Gastrocnemius medialis (tissue), 4 donors: ENCODE results near the gene INSL4. TPM values are rescaled to one million over a fixed set of nuclear protein-coding genes. Genes with fewer than 3 reads are reported as not detected.

Source experiments
- ATAC-seq, 2 donors: fragments of 150-250 bp; one replicate each; pipeline ENCODE4 v1.9.1; 2016
- DNase-seq, 2 donors: peaks; one replicate each; pipeline ENCODE4 v3.0.0-alpha.2; 2019
- H3K27ac ChIP-seq, 4 donors: fragments of 200-600 bp; sonication (generic); 1 replicate in 1 of 4; 2 replicates in 3 of 4; pipeline ENCODE4 v1.5.1; 2016 to 2018; ENCODE audit warnings: mild to moderate bottlenecking in 2 of 4, moderate library complexity in 1 of 4
- H3K27me3 ChIP-seq, 3 donors: fragments of 200-600 bp; sonication (generic) in 2 of 3; 1 replicate in 1 of 3; 2 replicates in 2 of 3; pipeline versions ENCODE4 v1.5.1 to v1.6.0; 2016 to 2019; ENCODE audit warnings: mild to moderate bottlenecking in 1 of 3, moderate library complexity in 1 of 3
- H3K36me3 ChIP-seq, 2 donors: fragments of 200-600 bp; sonication (generic) in 1 of 2; one replicate each; pipeline ENCODE4 v1.5.1; 2017 to 2018
- H3K4me1 ChIP-seq, 2 donors: fragments of 200-600 bp; sonication (generic) in 1 of 2; one replicate each; pipeline ENCODE4 v1.5.1; 2016 to 2017; ENCODE audit warnings: mild to moderate bottlenecking in 2 of 2
- H3K4me3 ChIP-seq, 4 donors: fragments of 200-600 bp; sonication (generic) in 3 of 4; 1 replicate in 1 of 4; 2 replicates in 3 of 4; pipeline ENCODE4 v1.5.1; 2016 to 2019; ENCODE audit warnings: mild to moderate bottlenecking in 2 of 4
- H3K9me3 ChIP-seq, 3 donors: fragments of 200-600 bp; sonication (generic) in 2 of 3; 1 replicate in 1 of 3; 2 replicates in 2 of 3; pipeline ENCODE4 v1.5.1; 2016 to 2019
- CTCF ChIP-seq, 5 experiments: fragments of 450-650 bp in 3 of 5; fragments of 200-600 bp in 2 of 5; sonication (generic) in 2 of 5; IDR thresholded peaks in 4 of 5; conservative IDR thresholded peaks in 1 of 5; 1 replicate in 4 of 5; 2 replicates in 1 of 5; pipeline ENCODE4 v1.5.1; 2016 to 2019; ENCODE audit warnings: antibody characterized with exemption in 5 of 5, mild to moderate bottlenecking in 3 of 5, moderate library complexity in 3 of 5
- POLR2A ChIP-seq, 2 donors: fragments of 450-650 bp; IDR thresholded peaks; one replicate each; pipeline ENCODE4 v1.6.1; 2017; ENCODE audit warnings: antibody characterized with exemption in 2 of 2, mild to moderate bottlenecking in 2 of 2, moderate library complexity in 2 of 2
- in situ Hi-C, 4 donors: fragments of 200-750 bp; cut with MboI; loops; one replicate each; pipeline versions ENCODE4 v1.15.0 to v1.8.0; 2017; ENCODE audit warnings: low sequenced_read_pairs in 4 of 4
- intact Hi-C: fragments of 100-400 bp; cut with DNase I; formaldehyde crosslinking; loops from one replicate; pipeline ENCODE4 v1.15.1; 2023; ENCODE audit warnings: low total_unique reads
- total RNA-seq, 4 donors: library from RNA; depleted of rRNA; stranded (reverse); fragments of >200 nt; gene quantifications; one replicate each; pipeline versions ENCODE4 v1.1.0 to v1.2.3, GENCODE V29; 2016

Gene INSL4
- total RNA-seq: under 1 TPM in 1 of 4 donors, not detected in 3; 0.20 TPM

- Histone ChIP-seq H3K27ac (no peak within 1 kb of the TSS), H3K27me3 (no peaks in the 10 kb centered on the region), H3K4me1 (no peaks in the 10 kb centered on the region), H3K4me3 (no peak within 1 kb of the TSS), H3K36me3 (no peaks in the 10 kb centered on the region), H3K9me3 (no peaks in the 10 kb centered on the region)
- in situ Hi-C loops (no loop called here), intact Hi-C loops (no loop called here)
- TF ChIP-seq POLR2A (IDR thresholded peaks at IDR 0.05) (no peak), CTCF (IDR thresholded peaks at IDR 0.05 in 4 of 5, conservative IDR thresholded peaks at IDR 0.05 in 1 of 5) (no peak)
- ATAC-seq (no peak), DNase-seq (no peak)
Observed at GRCh38 chr9:5231212-5231611, at the start of gene INSL4. INSL4 (plus strand) TSS chr9:5231419; CDS start chr9:5231524, 105 bp downstream.

GRCh38 chr9:5184776-5185175 is 46.4 kb upstream of the INSL4 start:
- DNase-seq (no peak), ATAC-seq (no peak)
- Histone ChIP-seq H3K27me3 (no peaks in the 10 kb centered on the region), H3K9me3 (no peaks in the 10 kb centered on the region), H3K36me3 (no peaks in the 10 kb centered on the region), H3K4me1 (no peaks in the 10 kb centered on the region), H3K4me3 (no peak overlapping the region), H3K27ac (no peak overlapping the region)
- no peak for TF ChIP-seq POLR2A (IDR thresholded peaks at IDR 0.05)
- TF ChIP-seq CTCF (IDR thresholded peaks at IDR 0.05 in 4 of 5, conservative IDR thresholded peaks at IDR 0.05 in 1 of 5): no peak
- in situ Hi-C loops: loop anchor here (5.0 to 25.0 kb wide), 4 partner anchors 228 to 418 kb away; no protein-coding TSS in a partner anchor
- intact Hi-C loops: loop anchor here (5.0 kb wide), 1 partner anchor 418 kb away; no protein-coding TSS in a partner anchor

- intact Hi-C loops (loop anchor here (5.0 kb wide), 1 partner anchor 417 kb away; no protein-coding TSS in a partner anchor), in situ Hi-C loops (loop anchor here (5.0 to 25.0 kb wide), 4 partner anchors 227 to 417 kb away; no protein-coding TSS in a partner anchor)
- ATAC-seq: no peak
- DNase-seq: no peak
- no peak for TF ChIP-seq POLR2A (IDR thresholded peaks at IDR 0.05)
- no peak for TF ChIP-seq CTCF (IDR thresholded peaks at IDR 0.05 in 4 of 5, conservative IDR thresholded peaks at IDR 0.05 in 1 of 5)
- Histone ChIP-seq H3K9me3 (no peaks in the 10 kb centered on the region), H3K36me3 (no peaks in the 10 kb centered on the region), H3K4me1 (no peaks in the 10 kb centered on the region), H3K4me3 (no peak within 1 kb of the TSS), H3K27ac (no peak within 1 kb of the TSS), H3K27me3 (no peaks in the 10 kb centered on the region)
Observed at GRCh38 chr9:5185220-5185840, 45.9 kb upstream of the INSL4 start, which contains the start of gene INSL6. INSL6 (minus strand) TSS chr9:5185639; CDS start chr9:5185602, 37 bp downstream.

GRCh38 chr9:5186416-5187169 is 44.6 kb upstream of the INSL4 start:
- TF ChIP-seq CTCF (IDR thresholded peaks at IDR 0.05 in 4 of 5, conservative IDR thresholded peaks at IDR 0.05 in 1 of 5) (peak in 3 of 5 experiments; percentile 39 to 56 (median 55)), POLR2A (IDR thresholded peaks at IDR 0.05) (no peak)
- intact Hi-C loops (loop anchor here (5.0 kb wide), 1 partner anchor 416 kb away; no protein-coding TSS in a partner anchor), in situ Hi-C loops (loop anchor here (5.0 to 25.0 kb wide), 4 partner anchors 226 to 416 kb away; no protein-coding TSS in a partner anchor)
- Histone ChIP-seq H3K9me3 (no peaks in the 10 kb centered on the region), H3K27me3 (no peaks in the 10 kb centered on the region), H3K4me1 (no peaks in the 10 kb centered on the region), H3K4me3 (no peak overlapping the region), H3K36me3 (no peaks in the 10 kb centered on the region), H3K27ac (no peak overlapping the region)
- DNase-seq (peak in 1 of 2 donors; percentile 30), ATAC-seq (no peak)
